Renal pelvis (tissue), 12 donors: ENCODE data around the gene PDGFB. TPM values are rescaled to one million over a fixed set of nuclear protein-coding genes. Genes with fewer than 3 reads are reported as not detected.
A peak's percentile ranks its signal among the peaks of the same experiment; 100 is the strongest.

Source experiments
- DNase-seq: peaks from one replicate; pipeline ENCODE4 v3.0.0-alpha.2; 2013
- long read RNA-seq, 16 experiments: transcript quantifications; one replicate each; lab custom pipeline, GENCODE V29; 2026
- polyA plus RNA-seq, 3 donors: library from polyadenylated mRNA; unstranded; fragments of 120-200 nt; gene quantifications; one replicate each; pipeline ENCODE4 v1.2.1, GENCODE V29; 2013; ENCODE audit not compliant: insufficient read length in 3 of 3

The PDGFB gene
- 10 to 100 TPM; 14.6 to 17.9 (median 16.1) TPM for polyA plus RNA-seq
- long read RNA-seq, donor 1, partial matches to known transcripts: 0 of 2 reads
- long read RNA-seq, donor 1, other reads (novel, unspliced or antisense): 0 of 2 reads
- long read RNA-seq, donor 2, partial matches to known transcripts: 0 of 4 reads
- long read RNA-seq, donor 2, other reads (novel, unspliced or antisense): 0 of 4 reads
- long read RNA-seq, donor 3, transcript PDGFB-201 (7 exons, 3,497 nt): major isoform, 5 of 5 reads
- long read RNA-seq, donor 3, partial matches to known transcripts: 0 of 5 reads
- long read RNA-seq, donor 3, other reads (novel, unspliced or antisense): 0 of 5 reads
- long read RNA-seq, donor 4, transcript PDGFB-201 (7 exons, 3,497 nt): major isoform, 8 of 14 reads
- long read RNA-seq, donor 4, partial matches to known transcripts: 6 of 14 reads
- long read RNA-seq, donor 4, other reads (novel, unspliced or antisense): 0 of 14 reads
- long read RNA-seq, donor 5, partial matches to known transcripts: 0 of 4 reads
- long read RNA-seq, donor 5, other reads (novel, unspliced or antisense): 0 of 4 reads
- long read RNA-seq, donor 6, transcript PDGFB-201 (7 exons, 3,497 nt): major isoform, 6 of 6 reads
- long read RNA-seq, donor 6, partial matches to known transcripts: 0 of 6 reads
- long read RNA-seq, donor 6, other reads (novel, unspliced or antisense): 0 of 6 reads
- long read RNA-seq, donor 7, transcript PDGFB-201 (7 exons, 3,497 nt): major isoform, 5 of 5 reads
- long read RNA-seq, donor 7, partial matches to known transcripts: 0 of 5 reads
- long read RNA-seq, donor 7, other reads (novel, unspliced or antisense): 0 of 5 reads
- long read RNA-seq, donor 8, partial matches to known transcripts: 0 of 2 reads
- long read RNA-seq, donor 8, other reads (novel, unspliced or antisense): 0 of 2 reads
- long read RNA-seq, donor 9, transcript PDGFB-201 (7 exons, 3,497 nt): major isoform, 6 of 6 reads
- long read RNA-seq, donor 9, partial matches to known transcripts: 0 of 6 reads
- long read RNA-seq, donor 9, other reads (novel, unspliced or antisense): 0 of 6 reads
- long read RNA-seq, donor 10, transcript PDGFB-201 (7 exons, 3,497 nt): major isoform, 5 of 10 reads
- long read RNA-seq, donor 10, partial matches to known transcripts: 5 of 10 reads
- long read RNA-seq, donor 10, other reads (novel, unspliced or antisense): 0 of 10 reads
- long read RNA-seq, donor 11, partial matches to known transcripts: 0 of 1 reads
- long read RNA-seq, donor 11, other reads (novel, unspliced or antisense): 0 of 1 reads
- long read RNA-seq, donor 12, transcript PDGFB-201 (7 exons, 3,497 nt): major isoform, 8 of 13 reads
- long read RNA-seq, donor 12, partial matches to known transcripts: 5 of 13 reads
- long read RNA-seq, donor 12, other reads (novel, unspliced or antisense): 0 of 13 reads
- long read RNA-seq, donor 13, partial matches to known transcripts: 0 of 3 reads
- long read RNA-seq, donor 13, other reads (novel, unspliced or antisense): 0 of 3 reads
- long read RNA-seq, donor 14, transcript PDGFB-201 (7 exons, 3,497 nt): major isoform, 6 of 6 reads
- long read RNA-seq, donor 14, partial matches to known transcripts: 0 of 6 reads
- long read RNA-seq, donor 14, other reads (novel, unspliced or antisense): 0 of 6 reads
- long read RNA-seq, donor 15, partial matches to known transcripts: 0 of 3 reads
- long read RNA-seq, donor 15, other reads (novel, unspliced or antisense): 0 of 3 reads
- long read RNA-seq, donor 16, transcript PDGFB-201 (7 exons, 3,497 nt): major isoform, 5 of 5 reads
- long read RNA-seq, donor 16, partial matches to known transcripts: 0 of 5 reads
- long read RNA-seq, donor 16, other reads (novel, unspliced or antisense): 0 of 5 reads

- DNase-seq: no peak
Measured at GRCh38 chr22:39244496-39245129, at the start of gene PDGFB. TSS of gene PDGFB (minus strand) at chr22:39244982. CDS start at chr22:39243963, 1,019 bp downstream.

- DNase-seq: no peak
Measured at GRCh38 chr22:39293766-39294368, 49.1 kb upstream of the PDGFB start.

- DNase-seq: peak; percentile 72
Measured at GRCh38 chr22:39292561-39293074, 47.8 kb upstream of the PDGFB start.

- no peak for DNase-seq
Measured at GRCh38 chr22:39292031-39292462, 47.3 kb upstream of the PDGFB start.

- no peak for DNase-seq
Measured at GRCh38 chr22:39291523-39291922, 46.7 kb upstream of the PDGFB start.

GRCh38 chr22:39290724-39291161 lies 46.0 kb upstream of the PDGFB start:
- DNase-seq: no peak

GRCh38 chr22:39289975-39290720 lies 45.4 kb upstream of the PDGFB start:
- DNase-seq: no peak

GRCh38 chr22:39289533-39289932 lies 44.8 kb upstream of the PDGFB start:
- no peak for DNase-seq

GRCh38 chr22:39288135-39288898 lies 43.5 kb upstream of the PDGFB start:
- DNase-seq: no peak

- DNase-seq: no peak
Measured at GRCh38 chr22:39287076-39287725, 42.4 kb upstream of the PDGFB start.

- no peak for DNase-seq
Measured at GRCh38 chr22:39284983-39285382, 40.2 kb upstream of the PDGFB start.

- DNase-seq: no peak
Measured at GRCh38 chr22:39284142-39284980, 39.6 kb upstream of the PDGFB start.

GRCh38 chr22:39283322-39284141 lies 38.8 kb upstream of the PDGFB start:
- DNase-seq: no peak

- DNase-seq: no peak
Measured at GRCh38 chr22:39282645-39283321, 38.0 kb upstream of the PDGFB start.

- no peak for DNase-seq
Measured at GRCh38 chr22:39281126-39281525, 36.3 kb upstream of the PDGFB start.
